Hematopoietic multipotent progenitor cell treated with erythropoietin and hydrocortisone succinate and interleukin-3 and kit ligand, for 4 days (in vitro differentiated cells): ENCODE results near the gene MCTP2.

Experiments used
- DNase-seq: peaks from one replicate; pipeline ENCODE4 v3.0.0-alpha.2; 2015

MCTP2 gene, protein sequence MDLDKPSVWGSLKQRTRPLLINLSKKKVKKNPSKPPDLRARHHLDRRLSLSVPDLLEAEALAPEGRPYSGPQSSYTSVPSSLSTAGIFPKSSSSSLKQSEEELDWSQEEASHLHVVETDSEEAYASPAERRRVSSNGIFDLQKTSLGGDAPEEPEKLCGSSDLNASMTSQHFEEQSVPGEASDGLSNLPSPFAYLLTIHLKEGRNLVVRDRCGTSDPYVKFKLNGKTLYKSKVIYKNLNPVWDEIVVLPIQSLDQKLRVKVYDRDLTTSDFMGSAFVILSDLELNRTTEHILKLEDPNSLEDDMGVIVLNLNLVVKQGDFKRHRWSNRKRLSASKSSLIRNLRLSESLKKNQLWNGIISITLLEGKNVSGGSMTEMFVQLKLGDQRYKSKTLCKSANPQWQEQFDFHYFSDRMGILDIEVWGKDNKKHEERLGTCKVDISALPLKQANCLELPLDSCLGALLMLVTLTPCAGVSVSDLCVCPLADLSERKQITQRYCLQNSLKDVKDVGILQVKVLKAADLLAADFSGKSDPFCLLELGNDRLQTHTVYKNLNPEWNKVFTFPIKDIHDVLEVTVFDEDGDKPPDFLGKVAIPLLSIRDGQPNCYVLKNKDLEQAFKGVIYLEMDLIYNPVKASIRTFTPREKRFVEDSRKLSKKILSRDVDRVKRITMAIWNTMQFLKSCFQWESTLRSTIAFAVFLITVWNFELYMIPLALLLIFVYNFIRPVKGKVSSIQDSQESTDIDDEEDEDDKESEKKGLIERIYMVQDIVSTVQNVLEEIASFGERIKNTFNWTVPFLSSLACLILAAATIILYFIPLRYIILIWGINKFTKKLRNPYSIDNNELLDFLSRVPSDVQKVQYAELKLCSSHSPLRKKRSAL

DNA sequence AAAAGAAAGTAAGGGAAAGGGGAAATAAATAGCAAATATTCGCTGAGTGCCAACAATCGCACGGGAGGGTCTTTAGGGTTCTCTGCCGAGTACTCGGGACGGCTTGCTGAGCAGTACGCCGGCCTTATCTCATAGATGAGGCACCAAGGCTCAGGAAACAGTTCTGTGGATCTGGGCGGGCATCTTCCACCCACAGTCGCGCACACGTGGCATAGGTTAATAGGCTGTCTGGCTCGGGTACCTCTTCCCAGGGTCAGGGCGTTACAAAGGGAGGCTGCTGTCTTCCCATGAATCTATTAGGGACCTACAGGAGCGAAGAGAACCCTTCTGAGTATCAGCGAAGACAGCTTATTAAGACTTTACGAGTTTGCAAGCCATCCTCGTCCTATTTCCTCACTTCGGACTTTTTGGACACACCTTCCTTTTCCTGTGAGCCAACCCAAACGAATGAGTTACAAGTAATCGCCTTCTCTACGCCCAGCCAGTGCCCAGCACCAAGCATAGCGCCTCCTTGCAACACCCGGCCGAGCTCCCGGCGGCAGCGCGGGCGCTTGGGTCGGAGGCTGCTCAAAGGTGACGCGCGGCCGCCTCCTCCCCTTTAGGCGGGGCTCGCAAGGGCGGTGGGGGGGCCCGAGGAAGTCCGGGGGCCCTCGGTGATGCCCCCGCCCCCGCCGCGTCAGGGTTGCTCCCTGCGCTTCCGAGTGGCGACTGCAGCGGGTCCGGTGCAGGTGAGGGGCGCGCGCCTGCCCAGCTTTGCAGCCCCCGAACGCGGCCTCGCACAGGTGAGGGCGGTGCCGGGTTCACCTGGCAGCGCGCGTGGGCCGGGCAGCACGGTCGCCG is at the start of gene MCTP2:
TSS of gene MCTP2 (plus strand) at position 679 of the 840 bp plus-strand sequence. CDS start 66,705 bp downstream, outside the sequence.
- DNase-seq = peak; percentile 98

DNA sequence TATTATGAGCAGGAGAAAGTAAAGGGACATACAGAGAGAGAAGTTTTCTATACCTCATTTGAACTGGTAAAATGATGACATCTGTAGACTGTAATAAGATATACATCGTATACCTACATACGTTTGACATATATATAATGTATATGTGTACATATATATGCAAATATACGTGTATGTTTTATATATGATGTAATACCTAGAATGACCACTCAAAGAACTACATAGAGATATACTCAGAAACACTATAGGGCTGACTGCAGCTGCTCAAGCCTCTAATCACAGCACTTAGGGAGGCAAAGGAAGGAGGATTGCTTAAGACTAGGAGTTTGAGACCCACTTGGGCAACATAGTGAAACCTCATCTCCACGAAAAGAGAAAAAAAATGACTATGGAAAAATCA is 48.5 kb upstream of the MCTP2 start:
- no peak for DNase-seq

DNA sequence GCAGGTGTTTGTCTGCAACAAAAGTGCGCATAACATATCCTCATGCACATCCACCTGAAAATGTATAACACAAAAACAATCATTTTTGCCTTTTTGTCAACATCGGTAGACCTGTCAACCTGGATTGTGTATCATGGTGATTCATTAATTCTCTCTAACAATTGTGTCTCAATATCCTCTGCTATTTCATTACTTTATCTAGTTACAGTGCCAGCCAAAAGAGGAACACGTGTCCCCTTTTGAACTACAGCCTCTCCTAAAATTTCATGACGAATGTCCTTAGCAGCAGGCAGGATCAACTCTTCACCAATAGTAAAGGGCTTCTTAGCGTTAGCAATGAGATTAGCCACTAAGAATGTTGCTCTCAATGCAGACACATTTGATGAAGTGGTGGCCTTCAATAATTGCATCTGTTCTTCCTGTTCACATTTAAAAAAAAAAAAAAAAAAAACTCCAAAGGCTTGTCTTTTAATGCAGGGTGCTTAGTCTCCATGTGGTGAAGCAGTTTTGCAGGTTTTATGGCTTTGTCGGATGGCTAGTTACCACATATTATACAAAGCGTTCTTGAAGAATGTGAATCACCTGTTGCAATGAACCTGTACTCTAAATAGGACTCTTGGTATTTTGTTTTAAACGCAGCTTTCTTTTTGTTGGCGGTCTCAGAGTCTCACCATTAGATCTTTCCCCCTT is 45.7 kb upstream of the MCTP2 start:
- no peak for DNase-seq

DNA sequence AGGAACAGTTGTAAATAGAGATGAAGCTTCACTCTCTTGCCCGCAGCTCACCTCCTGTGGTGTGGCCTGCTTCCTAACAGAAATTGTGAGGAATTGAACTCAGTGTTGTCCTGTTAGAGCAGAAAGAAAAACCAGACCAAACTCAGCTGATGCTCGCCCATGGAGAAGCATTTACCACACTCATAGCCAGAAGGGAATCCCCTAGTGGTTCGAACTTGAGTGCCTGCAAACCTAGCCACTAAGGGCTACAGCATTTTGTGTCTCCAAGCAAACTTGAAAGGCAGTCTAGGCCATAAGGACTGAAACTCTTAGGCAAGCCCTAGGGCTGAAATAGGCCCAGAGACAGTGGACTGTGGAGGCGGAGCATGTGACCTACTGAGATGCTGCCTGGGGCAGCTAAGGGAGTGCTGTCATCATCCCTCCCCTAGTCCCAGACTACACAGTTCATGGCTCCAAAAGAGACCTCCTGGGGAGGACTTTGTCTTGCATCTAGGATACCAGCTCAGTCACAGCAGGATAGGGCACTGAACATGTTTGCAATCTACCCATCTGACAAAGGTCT is 44.5 kb upstream of the MCTP2 start:
- DNase-seq = no peak

DNA sequence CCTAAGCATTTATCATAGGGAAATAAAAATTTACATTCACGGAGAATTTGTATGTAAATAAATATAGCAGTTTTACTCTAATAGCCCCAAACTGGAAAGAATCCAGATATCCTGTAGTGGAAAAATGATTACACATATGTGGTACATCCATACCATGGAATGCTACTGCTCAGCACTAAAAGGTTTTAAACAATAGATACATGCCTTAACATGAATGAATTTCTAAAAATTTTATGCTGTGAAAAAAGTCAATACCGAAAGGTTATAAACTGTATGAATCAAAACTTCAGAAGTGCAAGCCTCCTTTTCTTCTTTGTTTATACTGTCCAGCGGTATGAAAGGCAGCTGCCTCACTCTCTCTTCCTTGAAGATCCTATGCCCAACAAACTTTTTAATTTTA is 37.5 kb upstream of the MCTP2 start:
- DNase-seq = no peak

DNA sequence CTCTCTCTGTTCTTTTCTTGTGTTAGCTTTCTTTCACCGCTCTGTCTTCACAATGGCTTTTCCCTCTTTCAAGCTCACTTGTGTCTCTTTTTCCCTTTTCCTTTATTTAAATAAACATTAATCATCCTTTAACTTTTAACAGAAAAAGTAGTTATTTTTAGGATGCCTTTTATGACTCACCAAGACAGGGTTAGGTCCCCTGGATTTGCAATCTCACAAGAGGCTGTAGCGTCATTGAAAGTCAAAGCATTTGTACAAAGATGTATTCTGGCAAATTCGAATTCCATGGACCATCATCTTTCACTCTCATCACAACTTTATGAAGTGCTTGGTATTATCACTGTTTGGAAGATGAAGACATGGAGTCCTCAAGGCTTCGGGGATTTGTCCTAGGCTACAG is 34.8 kb upstream of the MCTP2 start:
- no peak for DNase-seq

DNA sequence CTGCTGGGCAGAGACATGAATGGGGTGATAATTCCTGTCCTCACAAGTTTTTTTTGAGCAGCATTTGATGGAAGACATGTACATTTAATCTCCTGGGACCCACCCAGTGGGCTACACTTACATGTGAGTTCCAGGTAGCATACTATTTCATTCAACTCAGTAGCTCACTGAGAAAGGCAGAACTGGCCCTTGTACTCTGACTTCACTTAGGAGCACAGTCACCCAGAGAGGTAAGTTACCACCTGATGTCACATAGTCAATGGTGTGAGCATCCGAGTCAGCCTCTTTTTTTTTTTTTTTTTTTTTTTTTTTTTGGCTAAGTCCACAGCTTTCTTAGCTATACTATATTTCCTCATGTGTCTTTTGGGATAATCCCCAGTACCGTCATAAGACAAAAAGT is 32.7 kb upstream of the MCTP2 start:
- DNase-seq = no peak

DNA sequence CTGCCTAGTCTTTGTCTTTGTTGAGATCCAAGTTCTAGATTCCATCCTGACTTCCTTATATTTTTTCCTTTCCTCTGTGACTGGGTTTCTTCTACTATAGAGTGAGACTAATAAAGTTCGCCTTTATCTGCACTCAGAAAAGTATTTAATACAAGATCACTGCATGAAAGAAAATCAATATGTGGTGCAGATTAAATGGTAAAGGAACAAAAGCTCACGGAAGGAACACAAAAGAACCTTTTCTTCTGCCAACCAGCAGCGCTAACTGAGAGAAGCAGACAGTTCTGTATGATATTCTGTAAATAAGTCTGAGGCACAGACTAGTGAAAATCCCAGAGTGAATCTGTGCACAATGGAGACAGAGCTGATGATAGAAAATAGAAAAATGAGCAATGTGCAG is 31.6 kb upstream of the MCTP2 start:
- no peak for DNase-seq

DNA sequence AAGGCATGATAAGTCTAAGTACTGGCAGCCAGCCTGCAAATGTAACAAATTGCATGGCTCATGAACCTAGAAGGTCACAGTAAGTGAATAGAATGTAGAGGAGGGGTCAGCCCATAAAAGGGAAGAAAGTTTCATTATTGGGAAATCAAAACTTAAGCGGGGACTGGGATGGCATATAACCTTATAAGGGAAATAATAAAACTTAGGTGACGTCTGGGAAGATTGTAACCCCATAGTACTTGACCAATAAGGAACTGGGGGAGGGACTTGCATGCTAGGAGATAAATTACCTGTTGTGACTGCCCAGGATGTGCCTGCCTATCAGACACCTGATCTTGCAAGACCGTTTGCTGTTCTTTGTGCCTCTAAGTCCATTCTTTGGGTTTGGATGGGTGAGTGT is 28.1 kb upstream of the MCTP2 start:
- peak; percentile 15 for DNase-seq

DNA sequence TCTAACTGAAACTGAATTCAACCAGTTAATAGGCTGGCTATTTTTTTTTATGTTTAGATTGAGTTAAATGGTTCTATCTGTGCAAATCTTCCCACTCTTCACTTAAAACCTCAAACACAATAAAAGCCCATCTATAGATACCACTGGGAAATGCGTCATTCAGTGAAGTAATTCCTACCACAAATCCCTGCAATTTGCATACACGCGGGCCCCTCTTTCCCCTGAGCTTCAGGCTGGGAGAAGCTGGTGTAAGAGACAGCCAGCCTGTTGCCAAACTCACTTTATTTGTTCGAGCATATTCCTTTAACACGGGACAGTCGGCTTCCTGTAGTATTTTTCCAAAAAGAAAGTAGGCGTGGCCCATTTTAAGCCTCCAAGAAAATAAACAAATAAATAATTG is 26.0 kb upstream of the MCTP2 start:
- peak; percentile 71 for DNase-seq

DNA sequence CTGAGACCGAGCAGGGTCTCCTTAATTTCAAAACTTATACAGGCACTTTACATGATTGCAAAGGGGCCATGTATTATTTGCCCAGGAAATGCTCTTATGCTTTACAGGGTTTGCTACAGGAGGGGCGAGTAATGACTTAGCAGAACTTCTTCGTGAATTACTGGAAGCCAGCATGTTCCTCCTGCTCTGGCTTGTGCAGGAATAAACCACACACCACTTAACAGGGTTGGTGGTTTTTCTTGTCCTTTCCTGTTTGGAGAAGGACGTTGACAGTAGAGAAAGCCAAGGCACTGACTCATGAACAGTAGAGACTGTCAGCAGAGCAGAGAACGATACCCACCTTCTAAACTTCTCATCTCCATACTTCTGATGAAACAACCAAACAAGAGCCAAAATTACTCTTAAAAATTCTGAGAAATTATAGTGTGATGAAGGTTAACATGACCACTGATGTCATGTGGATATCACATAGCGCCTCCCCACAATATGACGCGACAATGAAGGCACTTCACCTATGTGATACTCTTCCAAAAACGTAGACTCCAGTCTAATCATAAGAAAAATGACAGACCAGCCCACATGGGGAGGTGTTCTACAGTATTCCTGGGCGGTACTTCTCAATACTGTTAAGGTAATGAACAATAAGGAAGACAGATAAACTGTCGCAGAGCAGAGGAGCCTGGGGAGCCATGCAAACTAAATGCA is 24.7 kb upstream of the MCTP2 start:
- peak; percentile 96 for DNase-seq

DNA sequence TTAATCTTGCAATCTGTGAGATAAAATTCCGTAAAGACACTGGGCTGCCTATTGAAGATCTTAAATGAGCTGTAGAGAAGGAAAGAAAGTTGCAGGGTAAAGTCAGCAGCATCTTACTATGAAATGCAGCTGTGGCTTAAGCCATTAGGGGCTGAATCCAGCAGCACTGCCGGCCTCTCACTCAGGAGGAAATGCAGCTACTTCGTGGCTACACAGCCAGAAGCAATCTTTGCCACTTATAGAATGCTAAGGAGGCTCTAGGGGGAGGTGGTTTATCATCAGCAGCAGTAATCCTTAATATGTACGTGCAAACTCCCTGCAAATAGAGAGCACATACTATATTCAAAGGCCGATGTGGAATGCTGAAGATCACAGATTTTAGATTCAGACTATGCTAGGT is 19.1 kb upstream of the MCTP2 start:
- DNase-seq = no peak

DNA sequence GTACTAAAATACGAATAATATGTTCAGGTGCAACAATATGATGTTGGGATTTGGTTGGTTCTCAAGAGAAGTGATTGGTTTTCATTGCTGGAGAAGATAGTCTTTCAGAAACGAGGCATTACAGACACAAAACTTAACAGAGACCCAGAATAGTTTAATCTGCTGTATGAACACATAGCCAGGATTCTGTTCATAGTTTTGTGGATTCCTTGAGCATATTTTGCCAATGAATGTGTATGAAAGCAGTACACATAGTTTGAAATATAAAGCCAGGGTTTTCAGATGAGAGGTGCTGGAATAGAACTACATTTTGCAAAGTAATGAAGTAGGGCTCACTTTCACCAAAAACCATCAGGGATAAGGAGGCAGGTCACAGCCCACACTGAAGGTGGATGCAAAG is 5.7 kb upstream of the MCTP2 start:
- DNase-seq = no peak

DNA sequence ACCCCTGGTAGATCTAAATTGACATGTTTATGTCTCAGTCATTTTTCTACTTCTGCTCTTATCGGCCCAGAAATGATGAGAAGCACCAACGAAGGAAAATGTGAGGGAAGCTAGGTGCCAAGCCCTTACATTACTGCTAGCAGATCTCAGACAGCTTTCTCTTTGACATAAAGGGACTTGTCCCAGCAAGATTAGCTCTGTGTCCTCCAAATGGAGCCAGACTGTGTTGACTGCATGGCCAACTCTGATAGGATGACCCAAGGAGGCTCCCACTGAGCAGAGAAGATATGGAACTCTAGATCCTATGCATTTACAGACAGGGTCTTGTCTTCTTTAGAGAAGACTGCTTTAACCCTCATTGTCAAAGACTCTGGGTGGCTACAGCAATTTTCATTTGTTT is 2.8 kb upstream of the MCTP2 start:
- peak; percentile 60 for DNase-seq

DNA sequence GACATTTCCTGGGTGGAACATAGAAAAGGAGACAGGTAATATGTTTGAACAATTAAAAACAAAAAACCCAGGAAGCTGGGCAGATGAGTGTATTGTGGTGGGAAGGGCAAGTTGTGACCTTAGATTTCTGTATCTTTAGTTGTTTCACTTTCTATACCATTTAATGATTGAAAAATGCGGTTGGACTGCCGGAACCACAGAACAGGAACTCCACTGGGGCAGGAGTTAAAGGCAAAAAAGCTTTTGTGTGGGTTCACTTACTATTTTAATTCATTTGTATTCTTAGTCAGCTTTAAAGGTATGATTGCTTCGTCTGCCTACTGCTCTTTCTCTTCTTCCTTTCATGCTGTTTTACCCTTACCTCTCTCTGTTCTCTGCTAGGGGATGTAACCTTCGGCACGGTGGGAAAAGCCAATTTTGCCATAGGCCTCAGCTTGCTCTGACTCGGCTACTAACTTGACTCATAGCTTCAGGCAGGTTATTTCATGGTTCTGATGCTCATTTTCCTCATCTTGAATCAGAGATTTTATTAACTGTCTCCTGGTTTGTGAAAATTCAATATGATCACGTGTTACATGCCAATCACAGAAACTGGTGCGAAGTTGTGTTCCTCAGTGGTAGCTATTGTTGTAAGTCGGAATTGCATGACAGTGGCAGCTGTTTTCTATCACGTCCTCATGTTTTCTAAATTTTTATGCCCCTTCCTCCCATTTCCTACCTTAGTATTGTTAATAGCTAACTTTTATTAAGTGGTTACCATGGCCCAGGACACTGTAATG is 1.6 kb upstream of the MCTP2 start:
- DNase-seq = peak; percentile 77

DNA sequence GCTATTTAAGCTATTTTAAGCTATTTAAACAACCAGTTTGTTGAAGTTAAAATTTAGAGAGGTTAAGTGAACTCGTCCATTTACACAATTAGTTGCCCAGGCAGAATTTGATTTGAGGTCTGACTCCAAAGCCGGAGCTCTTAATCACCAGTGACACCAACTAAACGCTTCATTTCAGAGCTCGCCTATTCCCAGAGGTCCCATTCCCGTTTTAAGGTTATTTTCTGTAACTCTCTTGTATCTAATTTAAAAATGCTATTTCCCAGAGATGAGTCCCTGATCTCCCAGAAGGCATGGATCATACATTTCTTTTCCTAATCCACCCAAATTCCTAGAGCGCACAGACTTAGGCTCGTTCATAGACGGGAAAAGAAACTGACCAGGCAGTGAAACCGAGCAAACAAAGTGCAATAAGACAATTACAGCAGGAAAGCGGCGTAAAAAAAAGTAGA is 904 bp upstream of the MCTP2 start:
- no peak for DNase-seq

DNA sequence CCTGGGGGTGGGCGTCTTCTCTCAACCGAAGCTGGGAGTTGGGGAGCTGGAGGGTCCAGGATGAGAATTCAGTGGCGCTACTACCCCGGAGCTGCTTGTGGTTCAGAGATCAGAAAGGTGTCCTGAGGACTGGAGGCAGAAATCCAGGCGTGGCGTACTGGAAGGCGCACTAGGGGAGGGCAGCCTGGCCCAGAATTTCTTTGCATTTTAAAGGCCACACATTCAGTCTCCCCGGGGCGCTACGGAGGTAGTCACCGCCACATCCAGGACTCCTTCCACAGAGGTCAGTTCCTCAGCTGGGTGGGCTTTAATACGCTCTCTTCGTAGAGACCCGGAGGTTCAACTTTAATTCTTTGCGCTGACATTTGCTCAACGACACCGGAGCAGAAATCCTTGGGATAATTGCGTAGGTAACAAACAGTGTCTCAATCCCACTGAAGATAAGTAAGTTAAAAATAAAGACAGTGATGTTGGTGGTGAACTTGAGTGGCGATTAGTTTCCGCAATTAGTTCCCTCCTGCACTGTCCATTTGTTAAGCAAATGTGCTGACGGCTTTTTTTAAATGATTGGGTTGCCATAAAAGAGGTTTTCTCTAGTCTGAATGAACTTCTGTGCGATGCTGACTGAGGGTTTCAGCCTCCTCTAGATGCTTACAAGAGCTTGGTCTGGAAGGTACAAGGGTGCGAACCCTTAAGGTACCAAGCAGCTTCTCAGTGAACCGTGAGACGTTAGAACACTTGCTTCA is 535 bp downstream of the MCTP2 start:
- DNase-seq = peak; percentile 69

DNA sequence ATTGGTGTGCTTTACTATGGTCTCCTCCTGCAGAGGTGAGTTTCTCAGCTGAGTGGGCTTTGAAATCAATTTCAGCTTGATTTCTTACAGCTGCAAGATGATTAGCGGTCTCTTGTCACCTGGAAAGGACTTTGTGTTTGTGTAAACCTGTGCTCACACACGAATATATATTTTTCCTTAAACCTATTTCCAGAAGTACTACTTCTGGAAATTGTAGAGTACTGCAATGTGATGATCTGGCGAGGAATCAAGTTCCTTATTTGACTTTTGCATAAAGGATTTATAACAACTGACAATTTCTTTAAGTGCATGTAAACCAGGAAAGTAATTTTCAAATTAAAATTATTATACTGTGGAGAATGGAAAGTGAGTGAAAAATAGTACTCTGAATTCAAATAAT is 2.1 kb downstream of the MCTP2 start:
- DNase-seq = no peak

DNA sequence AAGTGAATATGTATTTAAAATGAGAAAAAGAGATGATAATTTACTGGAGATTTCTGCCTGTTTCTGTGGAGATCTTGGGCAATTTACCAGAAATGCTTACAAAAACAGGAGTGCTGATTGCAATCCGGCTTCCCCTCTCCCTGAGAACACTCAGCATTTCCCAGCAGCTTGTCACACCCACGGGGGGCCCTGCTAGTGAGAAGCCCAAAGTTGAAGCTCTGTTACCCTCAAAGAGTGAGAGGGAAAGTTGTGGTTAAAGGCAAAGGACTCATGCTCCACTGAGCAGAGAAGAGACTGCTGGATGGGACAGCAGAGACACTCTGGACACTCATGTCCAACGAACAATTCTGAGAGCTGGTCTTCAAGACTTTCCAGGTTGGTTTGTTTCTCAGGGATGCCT is 2.9 kb downstream of the MCTP2 start:
- peak; percentile 55 for DNase-seq

DNA sequence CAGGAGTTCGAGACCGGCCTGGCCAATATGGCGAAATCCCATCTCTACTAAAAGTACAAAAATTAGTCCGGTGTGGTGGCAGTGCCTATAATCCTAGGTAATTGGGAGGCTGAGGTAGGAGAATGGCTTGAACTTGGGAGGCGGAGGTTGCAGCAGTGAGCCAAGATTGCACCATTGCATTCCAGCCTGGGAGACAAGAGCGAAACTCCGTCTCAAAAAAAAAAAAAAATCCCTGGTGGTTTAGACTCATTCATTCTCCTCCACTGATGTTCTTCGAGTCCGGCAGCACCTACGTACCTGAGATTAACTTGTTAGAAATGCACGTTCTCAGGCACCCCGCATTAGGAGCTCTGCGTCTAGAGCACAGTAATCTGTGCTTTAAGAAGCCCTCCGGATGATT is 3.7 kb downstream of the MCTP2 start:
- no peak for DNase-seq
